GM18502 (cell line): Measurements from ENCODE around the gene C1S.
"Not testable (repeated sequence)": the region's sequence is repeated elsewhere in the genome, so short reads cannot be mapped to it uniquely, and the experiment has no call there.

ENCODE experiments used
- ATAC-seq: cut with Tn5 transposase; IDR thresholded peaks from one replicate; pipeline ENCODE4 v1.9.1; 2021; ENCODE audit warnings: mild to moderate bottlenecking; ENCODE audit not compliant: unreplicated experiment, poor library complexity

C1S gene

GRCh38 chr12:7060353-7060954 is at the start of gene C1S:
Gene C1S (plus strand): TSS chr12:7060718. CDS start chr12:7061913, 1,195 bp downstream.
- ATAC-seq, result no peak

GRCh38 chr12:7011398-7011797 is 49.1 kb upstream of the C1S start:
- ATAC-seq, result not testable (repeated sequence)

- ATAC-seq, result no peak
Measured at GRCh38 chr12:7012024-7012607, 48.4 kb upstream of the C1S start.

- no peak for ATAC-seq
Measured at GRCh38 chr12:7013101-7013500, 47.4 kb upstream of the C1S start.

- no peak for ATAC-seq
Measured at GRCh38 chr12:7015555-7016370, 44.8 kb upstream of the C1S start.

- ATAC-seq, result no peak
Measured at GRCh38 chr12:7016958-7017571, 43.5 kb upstream of the C1S start.

- peak; percentile 0 for ATAC-seq
Measured at GRCh38 chr12:7017870-7018349, 42.6 kb upstream of the C1S start.

GRCh38 chr12:7018350-7019042 is 42.0 kb upstream of the C1S start, which contains the start of gene LPCAT3:
Gene LPCAT3 (minus strand): TSS chr12:7018476. CDS start chr12:7018424, 52 bp downstream.
- peak; percentile 95 for ATAC-seq

GRCh38 chr12:7019043-7019569 is 41.4 kb upstream of the C1S start:
- no peak for ATAC-seq

GRCh38 chr12:7021956-7022355 is 38.6 kb upstream of the C1S start:
- no peak for ATAC-seq

GRCh38 chr12:7023114-7023513 is 37.4 kb upstream of the C1S start:
- no peak for ATAC-seq

GRCh38 chr12:7026854-7027253 is 33.7 kb upstream of the C1S start:
- no peak for ATAC-seq

GRCh38 chr12:7031306-7031705 is 29.2 kb upstream of the C1S start:
- no peak for ATAC-seq

GRCh38 chr12:7032990-7033389 is 27.5 kb upstream of the C1S start:
- no peak for ATAC-seq

- ATAC-seq, result no peak
Measured at GRCh38 chr12:7034464-7034863, 26.1 kb upstream of the C1S start.

GRCh38 chr12:7035463-7035862 is 25.1 kb upstream of the C1S start:
- ATAC-seq, result no peak

- not testable (repeated sequence) for ATAC-seq
Measured at GRCh38 chr12:7037411-7037810, 23.1 kb upstream of the C1S start.

GRCh38 chr12:7038591-7038990 is 21.9 kb upstream of the C1S start:
- ATAC-seq, result no peak

- no peak for ATAC-seq
Measured at GRCh38 chr12:7039403-7039802, 21.1 kb upstream of the C1S start.

GRCh38 chr12:7042842-7043241 is 17.7 kb upstream of the C1S start:
- ATAC-seq, result no peak
